Measurements from ENCODE around the gene IFI27L2.

GRCh38 chr14:94081386-94081820 lies 48.0 kb downstream of the IFI27L2 start:
- TF ChIP-seq CTCF (conservative IDR thresholded peaks at IDR 0.05; ENCODE audit: low read depth in 2 of 2) (no peak), CREB1 (CRISPR knock-in tag; IDR thresholded peaks at IDR 0.05; ENCODE audit: low read depth) (no peak), EZH2phosphoT487 (IDR thresholded peaks at IDR 0.05; ENCODE audit: unreplicated experiment) (no peak), REST (IDR thresholded peaks at IDR 0.05; ENCODE audit: unreplicated experiment) (no peak), JUNB (IDR thresholded peaks at IDR 0.05; ENCODE audit: unreplicated experiment) (no peak), ZNF331 (CRISPR knock-in tag; IDR thresholded peaks at IDR 0.05; ENCODE audit: low read depth) (no peak), POLR2AphosphoS5 (IDR thresholded peaks at IDR 0.05; ENCODE audit: low read depth) (no peak), EZH2 (IDR thresholded peaks at IDR 0.05; ENCODE audit: low read depth, unreplicated experiment) (no peak), NANOG (IDR thresholded peaks at IDR 0.05; ENCODE audit: borderline replicate concordance) (no peak), ZNF114 (CRISPR knock-in tag; IDR thresholded peaks at IDR 0.05) (no peak), STAT1 (IDR thresholded peaks at IDR 0.05; ENCODE audit: unreplicated experiment) (no peak)
- TF ChIP-seq, protein P1, sequence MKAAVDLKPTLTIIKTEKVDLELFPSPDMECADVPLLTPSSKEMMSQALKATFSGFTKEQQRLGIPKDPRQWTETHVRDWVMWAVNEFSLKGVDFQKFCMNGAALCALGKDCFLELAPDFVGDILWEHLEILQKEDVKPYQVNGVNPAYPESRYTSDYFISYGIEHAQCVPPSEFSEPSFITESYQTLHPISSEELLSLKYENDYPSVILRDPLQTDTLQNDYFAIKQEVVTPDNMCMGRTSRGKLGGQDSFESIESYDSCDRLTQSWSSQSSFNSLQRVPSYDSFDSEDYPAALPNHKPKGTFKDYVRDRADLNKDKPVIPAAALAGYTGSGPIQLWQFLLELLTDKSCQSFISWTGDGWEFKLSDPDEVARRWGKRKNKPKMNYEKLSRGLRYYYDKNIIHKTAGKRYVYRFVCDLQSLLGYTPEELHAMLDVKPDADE (IDR thresholded peaks at IDR 0.05), result no peak
- TF ChIP-seq, protein P2, sequence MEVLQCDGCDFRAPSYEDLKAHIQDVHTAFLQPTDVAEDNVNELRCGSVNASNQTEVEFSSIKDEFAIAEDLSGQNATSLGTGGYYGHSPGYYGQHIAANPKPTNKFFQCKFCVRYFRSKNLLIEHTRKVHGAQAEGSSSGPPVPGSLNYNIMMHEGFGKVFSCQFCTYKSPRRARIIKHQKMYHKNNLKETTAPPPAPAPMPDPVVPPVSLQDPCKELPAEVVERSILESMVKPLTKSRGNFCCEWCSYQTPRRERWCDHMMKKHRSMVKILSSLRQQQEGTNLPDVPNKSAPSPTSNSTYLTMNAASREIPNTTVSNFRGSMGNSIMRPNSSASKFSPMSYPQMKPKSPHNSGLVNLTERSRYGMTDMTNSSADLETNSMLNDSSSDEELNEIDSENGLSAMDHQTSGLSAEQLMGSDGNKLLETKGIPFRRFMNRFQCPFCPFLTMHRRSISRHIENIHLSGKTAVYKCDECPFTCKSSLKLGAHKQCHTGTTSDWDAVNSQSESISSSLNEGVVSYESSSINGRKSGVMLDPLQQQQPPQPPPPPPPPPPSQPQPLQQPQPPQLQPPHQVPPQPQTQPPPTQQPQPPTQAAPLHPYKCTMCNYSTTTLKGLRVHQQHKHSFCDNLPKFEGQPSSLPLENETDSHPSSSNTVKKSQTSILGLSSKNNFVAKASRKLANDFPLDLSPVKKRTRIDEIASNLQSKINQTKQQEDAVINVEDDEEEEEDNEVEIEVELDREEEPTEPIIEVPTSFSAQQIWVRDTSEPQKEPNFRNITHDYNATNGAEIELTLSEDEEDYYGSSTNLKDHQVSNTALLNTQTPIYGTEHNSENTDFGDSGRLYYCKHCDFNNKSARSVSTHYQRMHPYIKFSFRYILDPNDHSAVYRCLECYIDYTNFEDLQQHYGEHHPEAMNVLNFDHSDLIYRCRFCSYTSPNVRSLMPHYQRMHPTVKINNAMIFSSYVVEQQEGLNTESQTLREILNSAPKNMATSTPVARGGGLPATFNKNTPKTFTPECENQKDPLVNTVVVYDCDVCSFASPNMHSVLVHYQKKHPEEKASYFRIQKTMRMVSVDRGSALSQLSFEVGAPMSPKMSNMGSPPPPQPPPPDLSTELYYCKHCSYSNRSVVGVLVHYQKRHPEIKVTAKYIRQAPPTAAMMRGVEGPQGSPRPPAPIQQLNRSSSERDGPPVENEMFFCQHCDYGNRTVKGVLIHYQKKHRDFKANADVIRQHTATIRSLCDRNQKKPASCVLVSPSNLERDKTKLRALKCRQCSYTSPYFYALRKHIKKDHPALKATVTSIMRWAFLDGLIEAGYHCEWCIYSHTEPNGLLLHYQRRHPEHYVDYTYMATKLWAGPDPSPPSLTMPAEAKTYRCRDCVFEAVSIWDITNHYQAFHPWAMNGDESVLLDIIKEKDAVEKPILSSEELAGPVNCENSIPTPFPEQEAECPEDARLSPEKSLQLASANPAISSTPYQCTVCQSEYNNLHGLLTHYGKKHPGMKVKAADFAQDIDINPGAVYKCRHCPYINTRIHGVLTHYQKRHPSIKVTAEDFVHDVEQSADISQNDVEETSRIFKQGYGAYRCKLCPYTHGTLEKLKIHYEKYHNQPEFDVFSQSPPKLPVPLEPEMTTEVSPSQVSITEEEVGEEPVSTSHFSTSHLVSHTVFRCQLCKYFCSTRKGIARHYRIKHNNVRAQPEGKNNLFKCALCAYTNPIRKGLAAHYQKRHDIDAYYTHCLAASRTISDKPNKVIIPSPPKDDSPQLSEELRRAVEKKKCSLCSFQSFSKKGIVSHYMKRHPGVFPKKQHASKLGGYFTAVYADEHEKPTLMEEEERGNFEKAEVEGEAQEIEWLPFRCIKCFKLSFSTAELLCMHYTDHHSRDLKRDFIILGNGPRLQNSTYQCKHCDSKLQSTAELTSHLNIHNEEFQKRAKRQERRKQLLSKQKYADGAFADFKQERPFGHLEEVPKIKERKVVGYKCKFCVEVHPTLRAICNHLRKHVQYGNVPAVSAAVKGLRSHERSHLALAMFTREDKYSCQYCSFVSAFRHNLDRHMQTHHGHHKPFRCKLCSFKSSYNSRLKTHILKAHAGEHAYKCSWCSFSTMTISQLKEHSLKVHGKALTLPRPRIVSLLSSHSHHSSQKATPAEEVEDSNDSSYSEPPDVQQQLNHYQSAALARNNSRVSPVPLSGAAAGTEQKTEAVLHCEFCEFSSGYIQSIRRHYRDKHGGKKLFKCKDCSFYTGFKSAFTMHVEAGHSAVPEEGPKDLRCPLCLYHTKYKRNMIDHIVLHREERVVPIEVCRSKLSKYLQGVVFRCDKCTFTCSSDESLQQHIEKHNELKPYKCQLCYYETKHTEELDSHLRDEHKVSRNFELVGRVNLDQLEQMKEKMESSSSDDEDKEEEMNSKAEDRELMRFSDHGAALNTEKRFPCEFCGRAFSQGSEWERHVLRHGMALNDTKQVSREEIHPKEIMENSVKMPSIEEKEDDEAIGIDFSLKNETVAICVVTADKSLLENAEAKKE (CRISPR knock-in tag; IDR thresholded peaks at IDR 0.05), result no peak
